ENCODE data around the gene GPAM. TPM values are rescaled to one million over a fixed set of nuclear protein-coding genes. Genes with fewer than 3 reads are reported as not detected.

GPAM gene
- total and polyA plus RNA-seq, 10 of the 15 experiments (the other 5 are each of a cell fraction or from before 2014, with no cell fraction given) = 3.3 to 9.4 (median 7.4) TPM

DNA sequence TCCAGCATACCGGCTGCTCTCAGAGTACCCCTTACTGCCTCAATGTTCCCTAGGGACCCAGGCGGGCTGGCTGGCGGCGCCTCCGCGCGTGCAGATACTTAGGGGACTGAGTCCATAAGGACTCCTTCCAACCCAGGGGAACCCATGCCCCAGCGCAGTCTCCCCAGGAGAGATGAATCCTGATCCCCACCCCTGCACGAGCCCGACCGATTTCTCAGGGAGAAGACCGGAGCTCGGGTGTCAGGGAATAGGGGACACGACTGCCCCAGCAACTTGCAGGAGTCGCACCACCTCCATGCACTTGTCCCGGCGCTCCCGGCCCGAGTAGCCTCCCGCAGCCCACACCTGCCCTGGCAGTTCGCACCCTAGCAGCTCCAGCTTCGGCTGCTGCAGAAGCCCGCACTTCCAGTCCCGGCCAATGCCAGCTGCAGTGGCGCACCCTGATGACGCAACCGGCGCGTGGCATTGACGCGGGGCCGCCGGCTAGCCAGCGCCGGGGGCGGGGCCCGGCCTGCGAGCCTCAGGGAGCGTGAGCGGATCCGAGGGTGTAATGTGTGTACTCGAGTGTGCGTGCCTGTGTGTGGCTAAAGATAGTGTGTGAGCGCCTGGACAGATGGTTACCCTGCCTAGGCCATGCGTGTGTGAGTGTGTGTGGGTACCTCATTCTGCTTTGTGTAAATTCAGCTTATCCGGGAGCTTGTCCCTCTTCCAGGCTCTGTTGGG is at the start of gene GPAM (continued):
- TF ChIP-seq, protein P1, sequence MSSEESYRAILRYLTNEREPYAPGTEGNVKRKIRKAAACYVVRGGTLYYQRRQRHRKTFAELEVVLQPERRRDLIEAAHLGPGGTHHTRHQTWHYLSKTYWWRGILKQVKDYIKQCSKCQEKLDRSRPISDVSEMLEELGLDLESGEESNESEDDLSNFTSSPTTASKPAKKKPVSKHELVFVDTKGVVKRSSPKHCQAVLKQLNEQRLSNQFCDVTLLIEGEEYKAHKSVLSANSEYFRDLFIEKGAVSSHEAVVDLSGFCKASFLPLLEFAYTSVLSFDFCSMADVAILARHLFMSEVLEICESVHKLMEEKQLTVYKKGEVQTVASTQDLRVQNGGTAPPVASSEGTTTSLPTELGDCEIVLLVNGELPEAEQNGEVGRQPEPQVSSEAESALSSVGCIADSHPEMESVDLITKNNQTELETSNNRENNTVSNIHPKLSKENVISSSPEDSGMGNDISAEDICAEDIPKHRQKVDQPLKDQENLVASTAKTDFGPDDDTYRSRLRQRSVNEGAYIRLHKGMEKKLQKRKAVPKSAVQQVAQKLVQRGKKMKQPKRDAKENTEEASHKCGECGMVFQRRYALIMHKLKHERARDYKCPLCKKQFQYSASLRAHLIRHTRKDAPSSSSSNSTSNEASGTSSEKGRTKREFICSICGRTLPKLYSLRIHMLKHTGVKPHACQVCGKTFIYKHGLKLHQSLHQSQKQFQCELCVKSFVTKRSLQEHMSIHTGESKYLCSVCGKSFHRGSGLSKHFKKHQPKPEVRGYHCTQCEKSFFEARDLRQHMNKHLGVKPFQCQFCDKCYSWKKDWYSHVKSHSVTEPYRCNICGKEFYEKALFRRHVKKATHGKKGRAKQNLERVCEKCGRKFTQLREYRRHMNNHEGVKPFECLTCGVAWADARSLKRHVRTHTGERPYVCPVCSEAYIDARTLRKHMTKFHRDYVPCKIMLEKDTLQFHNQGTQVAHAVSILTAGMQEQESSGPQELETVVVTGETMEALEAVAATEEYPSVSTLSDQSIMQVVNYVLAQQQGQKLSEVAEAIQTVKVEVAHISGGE (CRISPR knock-in tag; IDR thresholded peaks at IDR 0.05) = no peak
- TF ChIP-seq, protein P2, sequence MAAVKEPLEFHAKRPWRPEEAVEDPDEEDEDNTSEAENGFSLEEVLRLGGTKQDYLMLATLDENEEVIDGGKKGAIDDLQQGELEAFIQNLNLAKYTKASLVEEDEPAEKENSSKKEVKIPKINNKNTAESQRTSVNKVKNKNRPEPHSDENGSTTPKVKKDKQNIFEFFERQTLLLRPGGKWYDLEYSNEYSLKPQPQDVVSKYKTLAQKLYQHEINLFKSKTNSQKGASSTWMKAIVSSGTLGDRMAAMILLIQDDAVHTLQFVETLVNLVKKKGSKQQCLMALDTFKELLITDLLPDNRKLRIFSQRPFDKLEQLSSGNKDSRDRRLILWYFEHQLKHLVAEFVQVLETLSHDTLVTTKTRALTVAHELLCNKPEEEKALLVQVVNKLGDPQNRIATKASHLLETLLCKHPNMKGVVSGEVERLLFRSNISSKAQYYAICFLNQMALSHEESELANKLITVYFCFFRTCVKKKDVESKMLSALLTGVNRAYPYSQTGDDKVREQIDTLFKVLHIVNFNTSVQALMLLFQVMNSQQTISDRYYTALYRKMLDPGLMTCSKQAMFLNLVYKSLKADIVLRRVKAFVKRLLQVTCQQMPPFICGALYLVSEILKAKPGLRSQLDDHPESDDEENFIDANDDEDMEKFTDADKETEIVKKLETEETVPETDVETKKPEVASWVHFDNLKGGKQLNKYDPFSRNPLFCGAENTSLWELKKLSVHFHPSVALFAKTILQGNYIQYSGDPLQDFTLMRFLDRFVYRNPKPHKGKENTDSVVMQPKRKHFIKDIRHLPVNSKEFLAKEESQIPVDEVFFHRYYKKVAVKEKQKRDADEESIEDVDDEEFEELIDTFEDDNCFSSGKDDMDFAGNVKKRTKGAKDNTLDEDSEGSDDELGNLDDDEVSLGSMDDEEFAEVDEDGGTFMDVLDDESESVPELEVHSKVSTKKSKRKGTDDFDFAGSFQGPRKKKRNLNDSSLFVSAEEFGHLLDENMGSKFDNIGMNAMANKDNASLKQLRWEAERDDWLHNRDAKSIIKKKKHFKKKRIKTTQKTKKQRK (IDR thresholded peaks at IDR 0.05; ENCODE audit: low read depth, low read length) = no peak
- TF ChIP-seq BRCA1 (IDR thresholded peaks at IDR 0.05; ENCODE audit: low read depth, low read length) (peak; percentile 55), SP1 (IDR thresholded peaks at IDR 0.05; ENCODE audit: low read depth, low read length) (no peak), SMC3 (IDR thresholded peaks at IDR 0.05; ENCODE audit: borderline replicate concordance, low read length) (peak; percentile 9; the same call in 1 of the 2 replicates), ETV6 (conservative IDR thresholded peaks at IDR 0.05 in 1 of 2, IDR thresholded peaks at IDR 0.05 in 1 of 2; ENCODE audit: borderline replicate concordance in 1 of 2, low read depth in 1 of 2) (no peak), SMARCA5 (IDR thresholded peaks at IDR 0.05) (peak; percentile 61; the same call in 1 of the 2 replicates), LARP7 (IDR thresholded peaks at IDR 0.05) (0 out of 2 replicates have a peak, but pooled peaks have one; percentile 40)
